OCI-LY1 (cell line): ENCODE results near the gene MRTFA.

ENCODE experiments used
- EZH2 ChIP-seq: fragments of 200-600 bp; sonication (generic), shearing (Covaris generic); IDR thresholded peaks from 2 replicates; pipeline ENCODE4 v1.8.0; 2017; ENCODE audit warnings: borderline replicate concordance, mixed run types, mild to moderate bottlenecking, antibody characterized with exemption, low read length, moderate library complexity, mixed read lengths
- TF ChIP-seq, protein P1 (sequence below): fragments of 200-600 bp; sonication (generic), shearing (Covaris generic); IDR thresholded peaks from 2 replicates; pipeline ENCODE4 v1.5.1; 2017; ENCODE audit warnings: mild to moderate bottlenecking, antibody characterized with exemption, low read length, moderate library complexity, mixed read lengths

DNA sequence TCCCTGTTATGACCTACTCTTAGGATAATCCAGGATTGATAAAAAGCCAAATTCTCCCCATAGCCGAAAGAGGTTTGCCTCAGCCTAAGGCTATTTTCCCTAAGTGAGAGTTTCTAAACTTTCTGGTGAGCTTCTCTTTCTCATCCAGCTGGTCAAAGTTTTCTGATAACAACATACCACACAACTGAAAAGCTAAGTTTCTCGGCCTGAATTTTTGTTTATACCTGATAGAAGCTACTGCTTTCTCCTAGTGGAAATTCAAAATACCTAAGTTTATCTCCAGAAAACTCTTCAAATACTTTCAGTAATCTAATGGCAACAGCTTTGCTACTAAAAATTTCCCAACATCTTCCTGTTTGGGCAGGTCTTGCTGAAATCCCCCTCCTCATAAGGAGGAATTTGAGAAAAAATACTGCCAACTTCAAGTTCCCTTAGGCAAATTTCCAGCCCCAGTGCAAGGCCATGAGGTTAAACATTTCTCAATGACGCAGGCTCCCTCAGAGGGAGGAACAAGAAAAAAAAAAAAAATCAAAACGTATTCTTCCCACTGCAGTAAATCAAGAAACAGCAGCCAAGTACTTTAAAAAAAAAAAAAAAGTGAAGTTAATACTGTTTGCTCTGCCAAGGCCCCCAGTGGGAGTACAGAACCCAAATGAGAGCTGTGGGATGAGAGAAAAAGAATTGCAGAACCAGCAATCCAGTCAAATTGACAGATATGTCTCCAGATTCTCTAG, 127.0 kb downstream of the MRTFA start:
- TF ChIP-seq, protein P1, sequence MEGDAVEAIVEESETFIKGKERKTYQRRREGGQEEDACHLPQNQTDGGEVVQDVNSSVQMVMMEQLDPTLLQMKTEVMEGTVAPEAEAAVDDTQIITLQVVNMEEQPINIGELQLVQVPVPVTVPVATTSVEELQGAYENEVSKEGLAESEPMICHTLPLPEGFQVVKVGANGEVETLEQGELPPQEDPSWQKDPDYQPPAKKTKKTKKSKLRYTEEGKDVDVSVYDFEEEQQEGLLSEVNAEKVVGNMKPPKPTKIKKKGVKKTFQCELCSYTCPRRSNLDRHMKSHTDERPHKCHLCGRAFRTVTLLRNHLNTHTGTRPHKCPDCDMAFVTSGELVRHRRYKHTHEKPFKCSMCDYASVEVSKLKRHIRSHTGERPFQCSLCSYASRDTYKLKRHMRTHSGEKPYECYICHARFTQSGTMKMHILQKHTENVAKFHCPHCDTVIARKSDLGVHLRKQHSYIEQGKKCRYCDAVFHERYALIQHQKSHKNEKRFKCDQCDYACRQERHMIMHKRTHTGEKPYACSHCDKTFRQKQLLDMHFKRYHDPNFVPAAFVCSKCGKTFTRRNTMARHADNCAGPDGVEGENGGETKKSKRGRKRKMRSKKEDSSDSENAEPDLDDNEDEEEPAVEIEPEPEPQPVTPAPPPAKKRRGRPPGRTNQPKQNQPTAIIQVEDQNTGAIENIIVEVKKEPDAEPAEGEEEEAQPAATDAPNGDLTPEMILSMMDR, result no peak
- no peak for TF ChIP-seq EZH2
